Measurements from ENCODE around the gene PTPRN2.

- TF ChIP-seq, protein P1, sequence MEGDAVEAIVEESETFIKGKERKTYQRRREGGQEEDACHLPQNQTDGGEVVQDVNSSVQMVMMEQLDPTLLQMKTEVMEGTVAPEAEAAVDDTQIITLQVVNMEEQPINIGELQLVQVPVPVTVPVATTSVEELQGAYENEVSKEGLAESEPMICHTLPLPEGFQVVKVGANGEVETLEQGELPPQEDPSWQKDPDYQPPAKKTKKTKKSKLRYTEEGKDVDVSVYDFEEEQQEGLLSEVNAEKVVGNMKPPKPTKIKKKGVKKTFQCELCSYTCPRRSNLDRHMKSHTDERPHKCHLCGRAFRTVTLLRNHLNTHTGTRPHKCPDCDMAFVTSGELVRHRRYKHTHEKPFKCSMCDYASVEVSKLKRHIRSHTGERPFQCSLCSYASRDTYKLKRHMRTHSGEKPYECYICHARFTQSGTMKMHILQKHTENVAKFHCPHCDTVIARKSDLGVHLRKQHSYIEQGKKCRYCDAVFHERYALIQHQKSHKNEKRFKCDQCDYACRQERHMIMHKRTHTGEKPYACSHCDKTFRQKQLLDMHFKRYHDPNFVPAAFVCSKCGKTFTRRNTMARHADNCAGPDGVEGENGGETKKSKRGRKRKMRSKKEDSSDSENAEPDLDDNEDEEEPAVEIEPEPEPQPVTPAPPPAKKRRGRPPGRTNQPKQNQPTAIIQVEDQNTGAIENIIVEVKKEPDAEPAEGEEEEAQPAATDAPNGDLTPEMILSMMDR (IDR thresholded peaks at IDR 0.05) = no peak
- TF ChIP-seq REST (IDR thresholded peaks at IDR 0.05; ENCODE audit: insufficient read depth in 1 of 2, low read depth in 2 of 2, low read length in 1 of 2) (no peak), POLR2AphosphoS5 (IDR thresholded peaks at IDR 0.05; ENCODE audit: low read depth, low read length) (no peak), SIN3A (IDR thresholded peaks at IDR 0.05; ENCODE audit: borderline replicate concordance, insufficient read depth, low read depth, low read length) (no peak)
Observed at GRCh38 chr7:157497744-157498651, 1089.6 kb downstream of the PTPRN2 start.
